H9 (cell line): ENCODE data around the gene EFCAB11. TPM values are rescaled to one million over a fixed set of nuclear protein-coding genes. Genes with fewer than 3 reads are reported as not detected.

Experiments
- DNase-seq: peaks from one replicate; pipeline ENCODE4 v3.0.0-alpha.2; 2017
- H2AFZ ChIP-seq: one replicate; pipeline ENCODE4 v1.6.1; 2013; ENCODE audit warnings: mild to moderate bottlenecking, low read length, control low read depth, moderate library complexity
- H2AK5ac ChIP-seq: 2 replicates; pipeline ENCODE4 v1.6.1; 2013; ENCODE audit warnings: low read length, control low read depth, mixed read lengths; ENCODE audit not compliant: insufficient read length
- H2BK120ac ChIP-seq: one replicate; pipeline ENCODE4 v1.6.1; 2013; ENCODE audit warnings: low read depth, mild to moderate bottlenecking, low read length, control low read depth, inconsistent platforms; ENCODE audit not compliant: poor library complexity, severe bottlenecking
- H2BK12ac ChIP-seq: 2 replicates; pipeline ENCODE4 v1.6.1; 2013; ENCODE audit warnings: low read length, control low read depth, mixed read lengths, low read depth; ENCODE audit not compliant: insufficient read length
- H2BK15ac ChIP-seq: 2 replicates; pipeline ENCODE4 v1.6.1; 2013; ENCODE audit warnings: low read depth, low read length, control low read depth
- H2BK20ac ChIP-seq: one replicate; pipeline ENCODE4 v1.6.1; 2013; ENCODE audit warnings: low read depth, mild to moderate bottlenecking, low read length, control low read depth, inconsistent platforms; ENCODE audit not compliant: poor library complexity, severe bottlenecking
- H2BK5ac ChIP-seq: 2 replicates; pipeline ENCODE4 v1.6.1; 2013; ENCODE audit warnings: low read length, control low read depth, mixed read lengths; ENCODE audit not compliant: insufficient read length
- H3K14ac ChIP-seq: 2 replicates; pipeline ENCODE4 v1.6.1; 2013; ENCODE audit warnings: low read length, control low read depth; ENCODE audit not compliant: insufficient read depth
- H3K18ac ChIP-seq: 2 replicates; pipeline ENCODE4 v1.6.1; 2013; ENCODE audit warnings: low read depth, mild to moderate bottlenecking, mixed read lengths, low read length, control low read depth; ENCODE audit not compliant: insufficient read length
- H3K23ac ChIP-seq: 2 replicates; pipeline ENCODE4 v1.6.1; 2013; ENCODE audit warnings: low read length, control low read depth, mixed read lengths, low read depth; ENCODE audit not compliant: insufficient read length
- H3K23me2 ChIP-seq: 2 replicates; pipeline ENCODE4 v1.6.1; 2013; ENCODE audit warnings: low read depth, mild to moderate bottlenecking, mixed read lengths, low read length, control low read depth; ENCODE audit not compliant: insufficient read length, poor library complexity, severe bottlenecking
- H3K27ac ChIP-seq: 2 replicates; pipeline ENCODE4 v1.5.1; 2013; ENCODE audit warnings: low read length, control low read depth, mixed read lengths, low read depth; ENCODE audit not compliant: insufficient read length
- H3K27me3 ChIP-seq: 2 replicates; pipeline ENCODE4 v1.6.1; 2013; ENCODE audit warnings: low read length, control low read depth, inconsistent platforms; ENCODE audit not compliant: insufficient read depth
- H3K4ac ChIP-seq: 2 replicates; pipeline ENCODE4 v1.6.1; 2013; ENCODE audit warnings: low read depth, mild to moderate bottlenecking, control low read depth, inconsistent platforms, low read length, moderate library complexity
- H3K4me1 ChIP-seq: 2 replicates; pipeline ENCODE4 v1.6.1; 2013; ENCODE audit warnings: low read length, control low read depth, inconsistent platforms; ENCODE audit not compliant: insufficient read depth
- H3K4me2 ChIP-seq: 2 replicates; pipeline ENCODE4 v1.6.1; 2013; ENCODE audit warnings: low read length, control low read depth, mixed read lengths; ENCODE audit not compliant: insufficient read length, insufficient read depth
- H3K56ac ChIP-seq: 2 replicates; pipeline ENCODE4 v1.6.1; 2013; ENCODE audit warnings: low read depth, mild to moderate bottlenecking, mixed read lengths, low read length, control low read depth; ENCODE audit not compliant: insufficient read length
- H3K79me1 ChIP-seq: 2 replicates; pipeline ENCODE4 v1.6.1; 2013; ENCODE audit warnings: low read depth, mild to moderate bottlenecking, moderate library complexity, low read length, control low read depth, inconsistent platforms; ENCODE audit not compliant: insufficient read depth, poor library complexity, severe bottlenecking
- H3K79me2 ChIP-seq: 2 replicates; pipeline ENCODE4 v1.6.1; 2013; ENCODE audit warnings: low read length, control low read depth, inconsistent platforms; ENCODE audit not compliant: insufficient read depth
- H3K9ac ChIP-seq: 2 replicates; pipeline ENCODE4 v1.6.1; 2013; ENCODE audit warnings: low read length, control low read depth, mixed read lengths; ENCODE audit not compliant: insufficient read length; ENCODE audit errors: extremely low read depth
- H3K9me3 ChIP-seq: one replicate; pipeline ENCODE4 v1.6.1; 2013; ENCODE audit warnings: low read depth, low read length, inconsistent platforms; ENCODE audit not compliant: control insufficient read depth
- H3T11ph ChIP-seq: one replicate; pipeline ENCODE4 v1.6.1; 2013; ENCODE audit warnings: mild to moderate bottlenecking, low read length, control low read depth, inconsistent platforms
- H4K20me1 ChIP-seq: one replicate; pipeline ENCODE4 v1.6.1; 2013; ENCODE audit not compliant: control insufficient read depth, insufficient read length, insufficient read depth
- H4K5ac ChIP-seq: 2 replicates; pipeline ENCODE4 v1.6.1; 2013; ENCODE audit warnings: low read depth, mild to moderate bottlenecking, mixed read lengths, low read length, control low read depth; ENCODE audit not compliant: insufficient read length
- H4K8ac ChIP-seq: replicated peaks from 2 replicates; pipeline ENCODE4 v1.6.1; 2013; ENCODE audit warnings: low read length, control low read depth, mixed read lengths, low read depth; ENCODE audit not compliant: insufficient read length
- H4K91ac ChIP-seq: 2 replicates; pipeline ENCODE4 v1.6.1; 2013; ENCODE audit warnings: low read depth, mild to moderate bottlenecking, moderate library complexity, mixed read lengths, low read length, control low read depth; ENCODE audit not compliant: insufficient read length
- H3K27ac Mint-ChIP-seq, 3 experiments: 2 replicates in 2 of 3; 3 replicates in 1 of 3; pipeline ENCODE4 v1.8.0; 2020 to 2021; ENCODE audit warnings: mixed read lengths in 3 of 3, mild to moderate bottlenecking in 1 of 3, moderate library complexity in 1 of 3
- H3K27me3 Mint-ChIP-seq: 2 replicates; pipeline ENCODE4 v1.8.0; 2021; ENCODE audit warnings: low read depth, mild to moderate bottlenecking, moderate library complexity, mixed read lengths
- H3K36me3 Mint-ChIP-seq, 3 experiments: 2 replicates in 2 of 3; 3 replicates in 1 of 3; pipeline ENCODE4 v1.8.0; 2020 to 2021; ENCODE audit warnings: low read depth in 3 of 3, mixed read lengths in 3 of 3; ENCODE audit not compliant: insufficient read depth in 1 of 3
- H3K4me1 Mint-ChIP-seq, 2 experiments: 2 replicates each; pipeline ENCODE4 v1.8.0; 2020; ENCODE audit warnings: mixed read lengths in 2 of 2
- H3K4me3 Mint-ChIP-seq, 2 experiments: 2 replicates in 1 of 2; 3 replicates in 1 of 2; pipeline ENCODE4 v1.8.0; 2020 to 2021; ENCODE audit warnings: mild to moderate bottlenecking in 2 of 2, mixed read lengths in 2 of 2, moderate library complexity in 1 of 2
- H3K9me3 Mint-ChIP-seq, 2 experiments: 2 replicates in 1 of 2; 3 replicates in 1 of 2; pipeline ENCODE4 v1.8.0; 2020; ENCODE audit warnings: mild to moderate bottlenecking in 2 of 2, mixed read lengths in 2 of 2, moderate library complexity in 1 of 2
- CTCF ChIP-seq: fragments of 200-600 bp; sonication (generic); conservative IDR thresholded peaks from 3 replicates; pipeline ENCODE4 v1.8.0; 2021; ENCODE audit warnings: antibody characterized with exemption, mild to moderate bottlenecking
- WGBS: extraction: QIAGEN DNeasy Blood & Tissue Kit; methylation state at CpG from one replicate; pipeline ENCODE4 v1.1.7; 2013; ENCODE audit warnings: missing lambda C conversion rate, low lambda C conversion rate, mixed read lengths; ENCODE audit not compliant: insufficient read length; ENCODE audit errors: extremely low coverage; 5-methylcytosine and 5-hydroxymethylcytosine counted together
- total RNA-seq: library from RNA; stranded (reverse); gene quantifications from 2 replicates; pipeline ENCODE4 v1.2.1, GENCODE V29; 2021

The EFCAB11 gene
- total RNA-seq, 1 experiment from 2014 or later: 17.4 TPM

GRCh38 chr14:89936654-89937185, 17.8 kb downstream of the EFCAB11 start:
- no peak overlapping the region for H3K18ac ChIP-seq
- no peak overlapping the region for H3K4ac ChIP-seq
- Mint-ChIP-seq H3K9me3 (no peaks in the 10 kb centered on the region), H3K27me3 (no peaks in the 10 kb centered on the region), H3K36me3 (no peaks in the 10 kb centered on the region; a peak in 1 of 7 replicates), H3K27ac (no peak overlapping the region), H3K4me1 (peaks cover 3 to 11% of the 10 kb centered on the region in 2 experiments), H3K4me3 (no peak overlapping the region)
- no CpG with 5 or more reads among the region's 3 CpGs for WGBS
- H3K79me2 ChIP-seq: no peaks in the 10 kb centered on the region
- no peak overlapping the region for H2BK12ac ChIP-seq
- H3K27me3 ChIP-seq: no peaks in the 10 kb centered on the region
- H3K9me3 ChIP-seq: no peaks in the 10 kb centered on the region
- H4K5ac ChIP-seq: no peak overlapping the region
- H2BK120ac ChIP-seq: no peak overlapping the region
- H3K27ac ChIP-seq: no peak overlapping the region
- no peak for DNase-seq
- no peak overlapping the region for H2AK5ac ChIP-seq
- no peak overlapping the region for H2BK20ac ChIP-seq
- no peak overlapping the region for H3K56ac ChIP-seq
- no peak overlapping the region for H3K14ac ChIP-seq
- H2AFZ ChIP-seq: no peak overlapping the region
- no peak overlapping the region for H3K23ac ChIP-seq
- no peaks in the 10 kb centered on the region for H4K20me1 ChIP-seq
- no peak; the same call in 2 of the 3 replicates for TF ChIP-seq CTCF
- H3K4me2 ChIP-seq: no peak overlapping the region
- H2BK15ac ChIP-seq: no peak overlapping the region
- H3K79me1 ChIP-seq: no peaks in the 10 kb centered on the region
- no peak overlapping the region for H4K8ac ChIP-seq
- H3T11ph ChIP-seq: no peak overlapping the region
- no peaks in the 10 kb centered on the region for H3K4me1 ChIP-seq
- H4K91ac ChIP-seq: no peak overlapping the region
- no peak overlapping the region for H2BK5ac ChIP-seq
- no peaks in the 10 kb centered on the region for H3K23me2 ChIP-seq
- no peak overlapping the region for H3K9ac ChIP-seq
